Measurements from ENCODE around the gene SLC35E4. TPM values are rescaled to one million over a fixed set of nuclear protein-coding genes. Genes with fewer than 3 reads are reported as not detected.
A peak's percentile ranks its signal among the peaks of the same experiment; 100 is the strongest.

Gene SLC35E4
- total and polyA plus RNA-seq, 9 of the 15 experiments (the other 6 are each of a cell fraction or from before 2014, with no cell fraction given) = 0.06 to 2.3 (median 0.86) TPM; not detected in 1

DNA sequence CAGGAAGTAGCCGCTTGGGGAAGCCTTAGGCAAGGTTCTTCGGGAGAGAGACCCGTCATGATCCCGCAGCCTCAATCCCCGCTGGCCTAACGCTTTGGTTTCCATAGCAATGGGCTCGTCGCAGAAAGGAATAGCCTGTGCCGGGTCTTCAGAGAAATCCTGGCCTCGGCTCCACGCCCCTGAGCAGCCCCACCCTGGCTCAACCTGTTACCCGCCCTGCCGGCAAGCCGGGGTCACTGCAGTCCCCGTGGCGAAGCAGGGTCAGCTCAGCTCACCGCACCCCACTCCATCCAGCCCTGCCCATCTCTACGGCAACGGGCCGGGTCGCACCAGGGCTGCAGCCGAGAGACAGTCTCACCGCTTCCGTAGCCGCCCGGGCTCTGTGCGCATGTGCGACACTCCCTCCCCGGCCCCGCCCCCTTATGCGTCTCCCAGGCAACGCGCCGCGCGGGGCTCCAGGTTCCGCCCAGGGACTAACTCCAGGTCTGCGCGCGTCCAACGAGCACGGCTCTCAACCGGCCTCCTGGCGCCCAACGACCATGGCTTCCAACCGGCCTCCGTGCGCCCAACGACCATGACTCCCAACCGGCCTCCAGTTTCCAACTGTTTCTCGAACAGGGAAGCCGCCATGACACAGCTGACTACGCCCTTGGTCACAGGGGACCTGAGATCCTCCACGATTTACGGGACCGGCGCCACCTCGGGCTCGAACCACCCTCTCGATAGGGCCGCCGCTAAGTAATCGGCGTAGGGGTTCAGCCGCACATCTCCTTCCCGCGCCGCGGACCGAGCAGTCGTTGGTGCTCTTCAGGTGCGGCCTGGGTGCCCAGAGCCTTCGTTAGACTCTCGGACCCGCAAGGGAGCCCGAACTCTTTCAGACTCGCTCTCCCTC is 32.2 kb downstream of the SLC35E4 start, which contains the start of gene DUSP18 (continued):
- no peak for TF ChIP-seq SP2 (IDR thresholded peaks at IDR 0.05; ENCODE audit: extremely low read depth, low read depth, low read length, poor library complexity, severe bottlenecking)
- TF ChIP-seq RBBP5 (IDR thresholded peaks at IDR 0.05; ENCODE audit: borderline replicate concordance, insufficient read depth, low read length, poor library complexity, severe bottlenecking) = peak; percentile 53
- peak; percentile 41 for TF ChIP-seq POLR2B (IDR thresholded peaks at IDR 0.05; ENCODE audit: low read depth, partially characterized antibody)
- TF ChIP-seq, protein P1, sequence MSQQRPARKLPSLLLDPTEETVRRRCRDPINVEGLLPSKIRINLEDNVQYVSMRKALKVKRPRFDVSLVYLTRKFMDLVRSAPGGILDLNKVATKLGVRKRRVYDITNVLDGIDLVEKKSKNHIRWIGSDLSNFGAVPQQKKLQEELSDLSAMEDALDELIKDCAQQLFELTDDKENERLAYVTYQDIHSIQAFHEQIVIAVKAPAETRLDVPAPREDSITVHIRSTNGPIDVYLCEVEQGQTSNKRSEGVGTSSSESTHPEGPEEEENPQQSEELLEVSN (IDR thresholded peaks at IDR 0.05; ENCODE audit: borderline replicate concordance in 1 of 2, extremely low read depth in 1 of 2, insufficient read depth in 1 of 2, insufficient read length in 1 of 2, low read depth in 1 of 2, low read length in 1 of 2, poor library complexity in 1 of 2, severe bottlenecking in 1 of 2) = peak in 1 of 2 experiments; percentile 52
- TF ChIP-seq PHF20 (IDR thresholded peaks at IDR 0.05; ENCODE audit: partially characterized antibody) = peak; percentile 34
- no peak for TF ChIP-seq TCF3 (CRISPR knock-in tag; IDR thresholded peaks at IDR 0.05)
- peak; percentile 17; the same call in 1 of the 2 replicates for TF ChIP-seq SMARCA4 (IDR thresholded peaks at IDR 0.05)
- peak in 1 of 2 experiments; percentile 67; a peak in 1 of 4 replicates for TF ChIP-seq CSDE1 (IDR thresholded peaks at IDR 0.05)
- no peak for TF ChIP-seq CREB1 (IDR thresholded peaks at IDR 0.05)
- peak; percentile 52; the same call in 1 of the 2 replicates for TF ChIP-seq CREB1 (CRISPR knock-in tag; IDR thresholded peaks at IDR 0.05)
- peak; percentile 90 for TF ChIP-seq POLR2G (IDR thresholded peaks at IDR 0.05; ENCODE audit: low read depth, low read length)
- TF ChIP-seq ZBTB7A (IDR thresholded peaks at IDR 0.05; ENCODE audit: borderline replicate concordance, control insufficient read depth, low read depth, low read length) = peak; percentile 67; the same call in 1 of the 2 replicates
- TF ChIP-seq HNRNPK (IDR thresholded peaks at IDR 0.05; ENCODE audit: low read depth, low read length, poor library complexity, severe bottlenecking) = no peak
- TF ChIP-seq, protein P2, sequence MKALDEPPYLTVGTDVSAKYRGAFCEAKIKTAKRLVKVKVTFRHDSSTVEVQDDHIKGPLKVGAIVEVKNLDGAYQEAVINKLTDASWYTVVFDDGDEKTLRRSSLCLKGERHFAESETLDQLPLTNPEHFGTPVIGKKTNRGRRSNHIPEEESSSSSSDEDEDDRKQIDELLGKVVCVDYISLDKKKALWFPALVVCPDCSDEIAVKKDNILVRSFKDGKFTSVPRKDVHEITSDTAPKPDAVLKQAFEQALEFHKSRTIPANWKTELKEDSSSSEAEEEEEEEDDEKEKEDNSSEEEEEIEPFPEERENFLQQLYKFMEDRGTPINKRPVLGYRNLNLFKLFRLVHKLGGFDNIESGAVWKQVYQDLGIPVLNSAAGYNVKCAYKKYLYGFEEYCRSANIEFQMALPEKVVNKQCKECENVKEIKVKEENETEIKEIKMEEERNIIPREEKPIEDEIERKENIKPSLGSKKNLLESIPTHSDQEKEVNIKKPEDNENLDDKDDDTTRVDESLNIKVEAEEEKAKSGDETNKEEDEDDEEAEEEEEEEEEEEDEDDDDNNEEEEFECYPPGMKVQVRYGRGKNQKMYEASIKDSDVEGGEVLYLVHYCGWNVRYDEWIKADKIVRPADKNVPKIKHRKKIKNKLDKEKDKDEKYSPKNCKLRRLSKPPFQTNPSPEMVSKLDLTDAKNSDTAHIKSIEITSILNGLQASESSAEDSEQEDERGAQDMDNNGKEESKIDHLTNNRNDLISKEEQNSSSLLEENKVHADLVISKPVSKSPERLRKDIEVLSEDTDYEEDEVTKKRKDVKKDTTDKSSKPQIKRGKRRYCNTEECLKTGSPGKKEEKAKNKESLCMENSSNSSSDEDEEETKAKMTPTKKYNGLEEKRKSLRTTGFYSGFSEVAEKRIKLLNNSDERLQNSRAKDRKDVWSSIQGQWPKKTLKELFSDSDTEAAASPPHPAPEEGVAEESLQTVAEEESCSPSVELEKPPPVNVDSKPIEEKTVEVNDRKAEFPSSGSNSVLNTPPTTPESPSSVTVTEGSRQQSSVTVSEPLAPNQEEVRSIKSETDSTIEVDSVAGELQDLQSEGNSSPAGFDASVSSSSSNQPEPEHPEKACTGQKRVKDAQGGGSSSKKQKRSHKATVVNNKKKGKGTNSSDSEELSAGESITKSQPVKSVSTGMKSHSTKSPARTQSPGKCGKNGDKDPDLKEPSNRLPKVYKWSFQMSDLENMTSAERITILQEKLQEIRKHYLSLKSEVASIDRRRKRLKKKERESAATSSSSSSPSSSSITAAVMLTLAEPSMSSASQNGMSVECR (CRISPR knock-in tag; IDR thresholded peaks at IDR 0.05) = peak; percentile 54; the same call in 1 of the 2 replicates
- no peak; the same call in 1 of the 2 replicates for TF ChIP-seq MYC (IDR thresholded peaks at IDR 0.05; ENCODE audit: low read depth, low read length)
- 0 out of 2 replicates have a peak, but pooled peaks have one; percentile 41 for TF ChIP-seq MYC (CRISPR knock-in tag; IDR thresholded peaks at IDR 0.05; ENCODE audit: borderline replicate concordance, low read depth)
- TF ChIP-seq RBFOX2 (IDR thresholded peaks at IDR 0.05; ENCODE audit: low read depth, low read length) = peak; percentile 88
- TF ChIP-seq HNRNPLL (IDR thresholded peaks at IDR 0.05; ENCODE audit: low read depth, low read length, poor library complexity, severe bottlenecking) = peak; percentile 98
- 0 out of 2 replicates have a peak, but pooled peaks have one; percentile 55 for TF ChIP-seq BMI1 (IDR thresholded peaks at IDR 0.05; ENCODE audit: low read length)
- TF ChIP-seq SOX6 (IDR thresholded peaks at IDR 0.05) = no peak
- peak; percentile 96 for TF ChIP-seq RFX1 (IDR thresholded peaks at IDR 0.05)
